BE2C (cell line): Measurements from ENCODE around the gene MALRD1.

Experiments used
- DNase-seq: peaks from one replicate; pipeline ENCODE4 v3.0.0-alpha.2; 2020
- H3K27me3 ChIP-seq: fragments of 250-450 bp; sonication (Bioruptor Pico); 2 replicates; pipeline ENCODE4 v1.5.1; 2020; ENCODE audit warnings: mild to moderate bottlenecking
- H3K36me3 ChIP-seq: fragments of 250-450 bp; sonication (Bioruptor Pico); 2 replicates; pipeline ENCODE4 v1.5.1; 2020; ENCODE audit warnings: mild to moderate bottlenecking
- H3K4me1 ChIP-seq: fragments of 250-450 bp; sonication (Bioruptor Pico); 2 replicates; pipeline ENCODE4 v1.5.1; 2020
- H3K4me3 ChIP-seq: 2 replicates; pipeline ENCODE4 v1.5.1; 2011; ENCODE audit warnings: low read depth, low read length
- H3K9me3 ChIP-seq: fragments of 250-450 bp; sonication (Bioruptor Pico); 2 replicates; pipeline ENCODE4 v1.5.1; 2020
- CTCF ChIP-seq: IDR thresholded peaks from 2 replicates; pipeline ENCODE4 v1.5.1; 2012; ENCODE audit warnings: mild to moderate bottlenecking, low read depth, low read length

The MALRD1 gene

GRCh38 chr10:19659920-19660655, 611.5 kb downstream of the MALRD1 start:
- Histone ChIP-seq H3K4me3 (no peak overlapping the region), H3K4me1 (no peaks in the 10 kb centered on the region), H3K27me3 (no peaks in the 10 kb centered on the region), H3K9me3 (no peaks in the 10 kb centered on the region), H3K36me3 (no peaks in the 10 kb centered on the region)
- DNase-seq: no peak
- TF ChIP-seq CTCF: no peak

- DNase-seq: no peak
- no peaks in the 10 kb centered on the region for H3K36me3 ChIP-seq
Observed at GRCh38 chr10:19663344-19663743, 614.7 kb downstream of the MALRD1 start.

GRCh38 chr10:19668116-19668515, 619.5 kb downstream of the MALRD1 start:
- no peaks in the 10 kb centered on the region for H3K27me3 ChIP-seq

More at GRCh38 chr10:19663344-19663743, 614.7 kb downstream of the MALRD1 start:
- TF ChIP-seq CTCF: no peak
- no peaks in the 10 kb centered on the region for H3K4me1 ChIP-seq
- no peaks in the 10 kb centered on the region for H3K9me3 ChIP-seq
- H3K4me3 ChIP-seq: no peak overlapping the region
- no peaks in the 10 kb centered on the region for H3K27me3 ChIP-seq

GRCh38 chr10:19676063-19676462, 627.5 kb downstream of the MALRD1 start:
- Histone ChIP-seq H3K4me1 (no peaks in the 10 kb centered on the region), H3K36me3 (no peaks in the 10 kb centered on the region), H3K27me3 (no peaks in the 10 kb centered on the region), H3K4me3 (no peak overlapping the region), H3K9me3 (no peaks in the 10 kb centered on the region)
- DNase-seq: no peak
- TF ChIP-seq CTCF: no peak

More at GRCh38 chr10:19668116-19668515, 619.5 kb downstream of the MALRD1 start:
- Histone ChIP-seq H3K4me3 (no peak overlapping the region), H3K36me3 (no peaks in the 10 kb centered on the region), H3K9me3 (no peaks in the 10 kb centered on the region), H3K4me1 (no peaks in the 10 kb centered on the region)
- no peak for DNase-seq
- TF ChIP-seq CTCF: no peak

- Histone ChIP-seq H3K9me3 (no peaks in the 10 kb centered on the region), H3K36me3 (no peaks in the 10 kb centered on the region), H3K4me3 (no peak overlapping the region), H3K4me1 (no peaks in the 10 kb centered on the region), H3K27me3 (no peaks in the 10 kb centered on the region)
- DNase-seq: no peak
- no peak for TF ChIP-seq CTCF
Observed at GRCh38 chr10:19683356-19683755, 634.8 kb downstream of the MALRD1 start.

- DNase-seq: no peak
- H3K9me3 ChIP-seq: no peaks in the 10 kb centered on the region
- H3K4me1 ChIP-seq: no peaks in the 10 kb centered on the region
- TF ChIP-seq CTCF: no peak
- no peak overlapping the region for H3K4me3 ChIP-seq
- H3K36me3 ChIP-seq: no peaks in the 10 kb centered on the region
- H3K27me3 ChIP-seq: no peaks in the 10 kb centered on the region
Observed at GRCh38 chr10:19683960-19684359, 635.4 kb downstream of the MALRD1 start.
